Chondrocyte (in vitro differentiated cells): ENCODE measurements around the gene GP1BA. TPM values are rescaled to one million over a fixed set of nuclear protein-coding genes. Genes with fewer than 3 reads are reported as not detected.

Source experiments
- DNase-seq: peaks from one replicate; pipeline ENCODE4 v3.0.0; 2021; ENCODE audit warnings: mixed read lengths, low spot score
- H3K27ac Mint-ChIP-seq: one replicate; pipeline ENCODE4 v1.8.0; 2021; ENCODE audit warnings: mild to moderate bottlenecking, moderate library complexity, mixed read lengths; ENCODE audit not compliant: unreplicated experiment
- H3K27me3 Mint-ChIP-seq: 2 replicates; pipeline ENCODE4 v1.8.0; 2021; ENCODE audit warnings: low read depth, mixed read lengths
- H3K36me3 Mint-ChIP-seq: 2 replicates; pipeline ENCODE4 v1.8.0; 2021; ENCODE audit warnings: low read depth, mixed read lengths
- H3K4me1 Mint-ChIP-seq: 2 replicates; pipeline ENCODE4 v1.8.0; 2021; ENCODE audit warnings: low read depth, mild to moderate bottlenecking, mixed read lengths
- H3K4me3 Mint-ChIP-seq: one replicate; pipeline ENCODE4 v1.8.0; 2021; ENCODE audit warnings: mild to moderate bottlenecking, moderate library complexity, mixed read lengths; ENCODE audit not compliant: unreplicated experiment
- H3K9me3 Mint-ChIP-seq: 2 replicates; pipeline ENCODE4 v1.8.0; 2021; ENCODE audit warnings: low read depth, mixed read lengths
- total RNA-seq: library from RNA; stranded (reverse); gene quantifications from 3 replicates; pipeline ENCODE4 v1.2.1, GENCODE V29; 2021
- TF ChIP-seq, protein P1 (sequence below): fragments of 200-600 bp; sonication (generic); IDR thresholded peaks from 2 replicates; pipeline ENCODE4 v1.5.0; 2021; ENCODE audit warnings: antibody characterized with exemption, mild to moderate bottlenecking, moderate library complexity

Gene GP1BA
- total RNA-seq, 1 donor from 2014 or later: not detected

GRCh38 chr17:4969551-4970173, 37.6 kb downstream of the GP1BA start:
- Mint-ChIP-seq H3K27me3 (no peaks in the 10 kb centered on the region), H3K27ac (no peak overlapping the region), H3K36me3 (peaks cover 30% of the 10 kb centered on the region), H3K4me3 (no peak overlapping the region), H3K4me1 (peaks cover 52% of the 10 kb centered on the region), H3K9me3 (no peaks in the 10 kb centered on the region)
- DNase-seq: no peak
- TF ChIP-seq, protein P1, sequence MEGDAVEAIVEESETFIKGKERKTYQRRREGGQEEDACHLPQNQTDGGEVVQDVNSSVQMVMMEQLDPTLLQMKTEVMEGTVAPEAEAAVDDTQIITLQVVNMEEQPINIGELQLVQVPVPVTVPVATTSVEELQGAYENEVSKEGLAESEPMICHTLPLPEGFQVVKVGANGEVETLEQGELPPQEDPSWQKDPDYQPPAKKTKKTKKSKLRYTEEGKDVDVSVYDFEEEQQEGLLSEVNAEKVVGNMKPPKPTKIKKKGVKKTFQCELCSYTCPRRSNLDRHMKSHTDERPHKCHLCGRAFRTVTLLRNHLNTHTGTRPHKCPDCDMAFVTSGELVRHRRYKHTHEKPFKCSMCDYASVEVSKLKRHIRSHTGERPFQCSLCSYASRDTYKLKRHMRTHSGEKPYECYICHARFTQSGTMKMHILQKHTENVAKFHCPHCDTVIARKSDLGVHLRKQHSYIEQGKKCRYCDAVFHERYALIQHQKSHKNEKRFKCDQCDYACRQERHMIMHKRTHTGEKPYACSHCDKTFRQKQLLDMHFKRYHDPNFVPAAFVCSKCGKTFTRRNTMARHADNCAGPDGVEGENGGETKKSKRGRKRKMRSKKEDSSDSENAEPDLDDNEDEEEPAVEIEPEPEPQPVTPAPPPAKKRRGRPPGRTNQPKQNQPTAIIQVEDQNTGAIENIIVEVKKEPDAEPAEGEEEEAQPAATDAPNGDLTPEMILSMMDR: no peak

DNA sequence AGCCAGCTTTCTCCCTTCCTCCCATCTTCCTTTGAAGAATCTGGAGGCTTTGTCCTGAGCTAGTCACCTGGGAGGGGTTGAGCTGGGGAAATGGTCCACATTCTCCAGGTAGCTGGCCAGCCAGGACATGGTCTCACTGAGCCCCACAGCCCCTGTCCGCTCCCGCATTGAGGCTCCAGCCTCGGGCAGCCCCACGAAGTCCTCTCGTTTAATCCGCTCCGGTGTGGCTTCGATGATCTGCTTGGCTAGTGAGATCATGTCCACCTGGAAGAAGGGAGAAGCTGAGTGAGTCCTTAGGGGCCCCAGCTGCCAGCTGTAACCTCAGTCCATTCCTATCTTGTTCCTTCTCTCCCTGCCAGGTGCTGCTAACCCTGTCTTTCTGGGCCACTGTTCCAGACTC, 38.2 kb downstream of the GP1BA start:
- H3K27ac Mint-ChIP-seq: no peak overlapping the region
- no peak for DNase-seq
- peaks cover 50% of the 10 kb centered on the region for H3K4me1 Mint-ChIP-seq
- H3K9me3 Mint-ChIP-seq: no peaks in the 10 kb centered on the region
- TF ChIP-seq, protein P1: no peak
- H3K36me3 Mint-ChIP-seq: peaks cover 30% of the 10 kb centered on the region
- no peaks in the 10 kb centered on the region for H3K27me3 Mint-ChIP-seq
- no peak overlapping the region for H3K4me3 Mint-ChIP-seq

- H3K27me3 Mint-ChIP-seq: no peaks in the 10 kb centered on the region
- H3K36me3 Mint-ChIP-seq: peaks cover 28% of the 10 kb centered on the region
- no peaks in the 10 kb centered on the region for H3K9me3 Mint-ChIP-seq
- TF ChIP-seq, protein P1: no peak
- H3K4me3 Mint-ChIP-seq: no peak overlapping the region
- no peak overlapping the region for H3K27ac Mint-ChIP-seq
- DNase-seq: no peak
- H3K4me1 Mint-ChIP-seq: peaks cover 41% of the 10 kb centered on the region
These were observed 39.7 kb downstream of the GP1BA start for GRCh38 chr17:4971826-4972225.

DNA sequence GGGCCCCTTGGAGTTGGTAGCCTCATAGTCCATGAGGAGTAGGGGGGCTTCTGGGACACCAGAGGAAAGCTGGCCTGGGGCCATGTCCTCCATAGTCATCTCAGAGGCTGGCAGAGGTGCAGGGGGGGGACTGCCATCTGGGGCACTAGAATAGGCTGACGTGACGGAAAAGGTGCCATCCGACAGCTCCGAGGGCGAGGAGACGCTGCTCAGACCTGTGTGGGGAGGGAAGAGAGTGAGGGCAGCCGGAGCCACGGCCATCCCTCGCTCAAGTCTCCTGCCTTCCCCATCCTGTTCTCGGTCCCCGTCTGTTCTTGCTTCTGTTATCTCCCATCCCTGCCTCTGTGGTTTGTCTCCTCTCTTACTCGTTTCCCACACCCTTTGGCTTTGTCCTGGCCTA, 40.2 kb downstream of the GP1BA start:
- Mint-ChIP-seq H3K27me3 (no peaks in the 10 kb centered on the region), H3K4me3 (no peak overlapping the region), H3K36me3 (peaks cover 28% of the 10 kb centered on the region), H3K9me3 (no peaks in the 10 kb centered on the region), H3K4me1 (peaks cover 41% of the 10 kb centered on the region), H3K27ac (peak overlapping the region; percentile 65)
- no peak for DNase-seq
- TF ChIP-seq, protein P1: no peak

- no peak for DNase-seq
- Mint-ChIP-seq H3K4me3 (no peak overlapping the region), H3K27me3 (no peaks in the 10 kb centered on the region), H3K27ac (peak overlapping the region; percentile 65), H3K9me3 (no peaks in the 10 kb centered on the region), H3K36me3 (peaks cover 30% of the 10 kb centered on the region), H3K4me1 (peaks cover 41% of the 10 kb centered on the region)
- TF ChIP-seq, protein P1: no peak
These were observed 40.7 kb downstream of the GP1BA start for GRCh38 chr17:4972752-4973151.
